OCI-LY7 (cell line): ENCODE data around the gene EFNA3. TPM values are rescaled to one million over a fixed set of nuclear protein-coding genes. Genes with fewer than 3 reads are reported as not detected.

Source experiments
- BruUV-seq: library from RNA; stranded (reverse); fragments of 400-500 nt; replicated peaks from 2 replicates; lab custom pipeline; 2021; lab: Mats Ljungman, UMichigan
- CTCF ChIA-PET: fragments of 300-600 bp; sonication (Branson Sonifier 250); formaldehyde crosslinking; loops from one replicate; lab custom pipeline; 2022; ENCODE audit warnings: antibody characterized with exemption; ENCODE audit not compliant: unreplicated experiment; lab: Charles Lee
- POLR2A ChIA-PET: fragments of 300-600 bp; sonication (Branson Sonifier 250); formaldehyde crosslinking; loops from one replicate; lab custom pipeline; 2022; ENCODE audit warnings: antibody characterized with exemption; lab: Charles Lee
- DNase-seq: peaks from one replicate; pipeline ENCODE4 v3.0.0-alpha.2; 2015; ENCODE audit warnings: low spot score
- H2AFZ ChIP-seq: fragments of 200-600 bp; sonication (generic), shearing (Covaris generic); 2 replicates; pipeline ENCODE4 v1.6.1; 2014; ENCODE audit warnings: mild to moderate bottlenecking, antibody characterized with exemption, low read length, moderate library complexity
- H3K27ac ChIP-seq: fragments of 200-600 bp; sonication (generic); 2 replicates; pipeline ENCODE4 v1.5.1; 2014; ENCODE audit warnings: mixed run types, low read depth, mild to moderate bottlenecking, moderate library complexity, low read length, inconsistent platforms; ENCODE audit not compliant: poor library complexity, severe bottlenecking
- H3K36me3 ChIP-seq: fragments of 200-600 bp; sonication (generic); 2 replicates; pipeline ENCODE4 v1.6.1; 2014; ENCODE audit warnings: mild to moderate bottlenecking, antibody characterized with exemption, low read length, moderate library complexity, mixed read lengths; ENCODE audit not compliant: insufficient read depth
- H3K4me1 ChIP-seq: fragments of 200-600 bp; sonication (generic); 2 replicates; pipeline ENCODE4 v1.5.1; 2014; ENCODE audit warnings: mild to moderate bottlenecking, low read length; ENCODE audit not compliant: insufficient read depth, poor library complexity, severe bottlenecking
- H3K4me2 ChIP-seq: fragments of 200-600 bp; sonication (generic); 2 replicates; pipeline ENCODE4 v1.6.1; 2014; ENCODE audit warnings: mild to moderate bottlenecking, low read length
- H3K4me3 ChIP-seq: fragments of 200-600 bp; sonication (generic); 2 replicates; pipeline ENCODE4 v1.5.1; 2014; ENCODE audit warnings: mild to moderate bottlenecking, low read depth, low read length; ENCODE audit not compliant: poor library complexity, severe bottlenecking
- H3K79me2 ChIP-seq: fragments of 200-600 bp; sonication (generic); 2 replicates; pipeline ENCODE4 v1.6.1; 2016; ENCODE audit warnings: low read depth, mild to moderate bottlenecking, low read length, moderate library complexity, mixed read lengths; ENCODE audit not compliant: insufficient read depth
- H3K9me2 ChIP-seq: fragments of 200-600 bp; sonication (generic); 2 replicates; pipeline ENCODE4 v1.6.1; 2016; ENCODE audit warnings: mild to moderate bottlenecking, low read length, mixed read lengths; ENCODE audit not compliant: insufficient read depth
- H3K9me3 ChIP-seq: fragments of 200-600 bp; sonication (generic); 2 replicates; pipeline ENCODE4 v1.6.1; 2014; ENCODE audit warnings: mild to moderate bottlenecking, mixed run types, low read length, mixed read lengths
- H4K20me1 ChIP-seq: fragments of 200-600 bp; sonication (generic); 2 replicates; pipeline ENCODE4 v1.6.1; 2014; ENCODE audit warnings: mild to moderate bottlenecking, antibody characterized with exemption, low read length, moderate library complexity, mixed read lengths; ENCODE audit not compliant: insufficient read depth
- CTCF ChIP-seq: fragments of 200-600 bp; sonication (generic); conservative IDR thresholded peaks from 2 replicates; pipeline ENCODE4 v1.5.1; 2014; ENCODE audit warnings: mild to moderate bottlenecking, antibody characterized with exemption, low read length, moderate library complexity, mixed read lengths
- EZH2phosphoT487 ChIP-seq: fragments of 200-600 bp; sonication (generic); IDR thresholded peaks from 2 replicates; pipeline ENCODE4 v1.6.1; 2018; ENCODE audit warnings: low read depth, borderline replicate concordance, mild to moderate bottlenecking, mixed run types, antibody characterized with exemption, low read length, moderate library complexity, mixed read lengths
- intact Hi-C: fragments of 100-400 bp; cut with micrococcal nuclease; formaldehyde crosslinking; loops from one replicate; pipeline ENCODE4 v1.10.0; 2022; ENCODE audit not compliant: unreplicated experiment
- total RNA-seq, 2 experiments: library from RNA; depleted of rRNA in 1 of 2; stranded (reverse); fragments of >200 nt in 1 of 2; shearing (Covaris generic) in 1 of 2; gene quantifications; 2 replicates each; pipeline ENCODE4 v1.2.3, GENCODE V29; 2014 to 2022

EFNA3 gene
- total RNA-seq, 2 experiments from 2014 or later = 6.7 to 10.8 TPM

- TF ChIP-seq EZH2phosphoT487 = no peak
- TF ChIP-seq CTCF = no peak
- no peak overlapping the region for H2AFZ ChIP-seq
- H4K20me1 ChIP-seq = no peaks in the 10 kb centered on the region
- no peak overlapping the region for H3K4me2 ChIP-seq
- CTCF ChIA-PET = no interaction called here
- H3K27ac ChIP-seq = no peak overlapping the region
- no peak overlapping the region for H3K4me3 ChIP-seq
- BruUV-seq = no TSS peak
- no peaks in the 10 kb centered on the region for H3K9me2 ChIP-seq
- peaks cover 63% of the 10 kb centered on the region for H3K4me1 ChIP-seq
- POLR2A ChIA-PET = no interaction called here
- intact Hi-C loops = loop anchor here (1.0 kb wide), 1 partner anchor 524 kb away; no protein-coding TSS in a partner anchor
- no peak for DNase-seq
- no peaks in the 10 kb centered on the region for H3K79me2 ChIP-seq
- H3K36me3 ChIP-seq = no peaks in the 10 kb centered on the region
- H3K9me3 ChIP-seq = no peaks in the 10 kb centered on the region
Measured at GRCh38 chr1:155083052-155083541, 4.5 kb downstream of the EFNA3 start.

- peak; percentile 38 for TF ChIP-seq CTCF
- no peak for TF ChIP-seq EZH2phosphoT487
- Histone ChIP-seq H3K79me2 (no peaks in the 10 kb centered on the region), H3K27ac (peak overlapping the region; percentile 87), H3K4me3 (peak overlapping the region; percentile 81), H3K4me2 (peak overlapping the region; percentile 64), H3K9me3 (no peaks in the 10 kb centered on the region), H3K9me2 (no peaks in the 10 kb centered on the region), H3K4me1 (peaks cover 53% of the 10 kb centered on the region), H2AFZ (peak overlapping the region; percentile 88), H4K20me1 (no peaks in the 10 kb centered on the region), H3K36me3 (no peaks in the 10 kb centered on the region)
- DNase-seq = peak; percentile 59
- BruUV-seq = no TSS peak
- POLR2A ChIA-PET = interaction anchor here (0.5 to 1.0 kb wide), 2 partner anchors 20 to 87 kb away, joined by 3 to 5 read pairs; partner anchors contain the start of gene EFNA4
- CTCF ChIA-PET = interaction anchor here (0.8 to 1.9 kb wide), 4 partner anchors 14 to 83 kb away, joined by 3 to 11 read pairs (median 5); no protein-coding TSS in a partner anchor
- intact Hi-C loops = loop anchor here (1.0 to 2.0 kb wide), 5 partner anchors 22 to 525 kb away; no protein-coding TSS in a partner anchor
Measured at GRCh38 chr1:155083865-155084721, 5.5 kb downstream of the EFNA3 start.
